Endothelial cell of umbilical vein (primary cell): Measurements from ENCODE around the gene TBC1D14. TPM values are rescaled to one million over a fixed set of nuclear protein-coding genes. Genes with fewer than 3 reads are reported as not detected.

Experiments used
- BruUV-seq: library from RNA; stranded (reverse); fragments of 400-500 nt; replicated peaks from 2 replicates; lab custom pipeline; 2021; lab: Mats Ljungman, UMichigan
- CTCF ChIA-PET: fragments of 300-600, 350-600 bp; sonication (Branson Sonifier 250); formaldehyde crosslinking; loops from one replicate; lab custom pipeline; 2021; ENCODE audit warnings: antibody characterized with exemption, inconsistent platforms; lab: Charles Lee
- POLR2A ChIA-PET: fragments of 300-600, 350-600 bp; sonication (Branson Sonifier 250); formaldehyde crosslinking; loops from one replicate; lab custom pipeline; 2021; ENCODE audit warnings: antibody characterized with exemption, inconsistent platforms; lab: Charles Lee
- DNase-seq: peaks from one replicate; pipeline ENCODE4 v3.0.0-alpha.2; 2011; ENCODE audit warnings: low read depth, low spot score
- FAIRE-seq: peaks from 2 replicates; lab custom pipeline; 2011; peaks lifted over from hg19 to GRCh38; lab: Jason Lieb, UNC
- H2AFZ ChIP-seq: 2 replicates; pipeline ENCODE4 v1.6.0; 2012; ENCODE audit warnings: low read depth, low read length, control low read depth, inconsistent platforms
- H3K27ac ChIP-seq: 2 replicates; pipeline ENCODE4 v1.5.1; 2011; ENCODE audit warnings: low read depth, mild to moderate bottlenecking, control low read depth, low read length, moderate library complexity; ENCODE audit not compliant: insufficient read depth
- H3K27me3 ChIP-seq, 2 experiments: 2 replicates each; pipeline versions ENCODE4 v1.6.0 to v1.6.1; 2011; ENCODE audit warnings: low read length in 2 of 2, mixed read lengths in 1 of 2; ENCODE audit not compliant: control insufficient read depth in 2 of 2, insufficient read depth in 2 of 2
- H3K36me3 ChIP-seq, 2 experiments: 2 replicates in 1 of 2; 3 replicates in 1 of 2; pipeline ENCODE4 v1.5.1; 2011; ENCODE audit warnings: low read length in 2 of 2, mild to moderate bottlenecking in 1 of 2, moderate library complexity in 1 of 2; ENCODE audit not compliant: control insufficient read depth in 2 of 2, insufficient read depth in 2 of 2; ENCODE audit errors: extremely low read depth in 1 of 2
- H3K4me1 ChIP-seq: 3 replicates; pipeline ENCODE4 v1.5.1; 2011; ENCODE audit warnings: mild to moderate bottlenecking, low read length; ENCODE audit not compliant: control insufficient read depth, insufficient read depth; ENCODE audit errors: extremely low read depth
- H3K4me2 ChIP-seq: 2 replicates; pipeline ENCODE4 v1.6.1; 2011; ENCODE audit warnings: low read length, control low read depth, mixed read lengths; ENCODE audit not compliant: insufficient read depth
- H3K4me3 ChIP-seq, 3 experiments: fragments of 200-600 bp in 1 of 3; sonication (generic), shearing (Covaris generic) in 1 of 3; replicated peaks in 1 of 3; 2 replicates each; pipeline ENCODE4 v1.5.1; 2011 to 2016; ENCODE audit warnings: control low read depth in 3 of 3, low read length in 3 of 3, mild to moderate bottlenecking in 2 of 3, inconsistent platforms in 1 of 3, low read depth in 1 of 3, moderate library complexity in 1 of 3; ENCODE audit not compliant: insufficient read depth in 1 of 3
- H3K79me2 ChIP-seq: 2 replicates; pipeline ENCODE4 v1.6.0; 2012; ENCODE audit warnings: low read length, inconsistent platforms; ENCODE audit not compliant: control insufficient read depth, insufficient read depth
- H3K9ac ChIP-seq: replicated peaks from 2 replicates; pipeline ENCODE3; 2011; ENCODE audit warnings: low read length, control low read depth; ENCODE audit not compliant: insufficient read depth; ENCODE audit errors: extremely low read depth
- H3K9me1 ChIP-seq: replicated peaks from 3 replicates; pipeline ENCODE4 v1.6.0; 2011; ENCODE audit warnings: mild to moderate bottlenecking, low read length; ENCODE audit not compliant: control insufficient read depth, insufficient read depth; ENCODE audit errors: extremely low read depth
- H3K9me3 ChIP-seq: replicated peaks from 2 replicates; pipeline ENCODE4 v1.5.1; 2012; ENCODE audit warnings: low read length, inconsistent platforms; ENCODE audit not compliant: control insufficient read depth, insufficient read depth
- H4K20me1 ChIP-seq: replicated peaks from 2 replicates; pipeline ENCODE3; 2011; ENCODE audit warnings: mild to moderate bottlenecking, low read length; ENCODE audit not compliant: control insufficient read depth, insufficient read depth; ENCODE audit errors: extremely low read depth
- EZH2 ChIP-seq: IDR thresholded peaks from 2 replicates; pipeline ENCODE4 v1.6.1; 2012; ENCODE audit warnings: borderline replicate concordance, low read depth, mild to moderate bottlenecking, moderate library complexity, low read length, inconsistent platforms; ENCODE audit not compliant: severe bottlenecking
- FOS ChIP-seq: IDR thresholded peaks from 2 replicates; pipeline ENCODE4 v1.6.1; 2011; ENCODE audit warnings: mild to moderate bottlenecking, low read length, moderate library complexity, borderline replicate concordance; ENCODE audit not compliant: insufficient read depth
- GATA2 ChIP-seq: IDR thresholded peaks from 2 replicates; pipeline ENCODE4 v1.7.0; 2011; ENCODE audit warnings: low read depth, mild to moderate bottlenecking, moderate library complexity, mixed read lengths, low read length; ENCODE audit not compliant: insufficient read length, insufficient read depth
- JUN ChIP-seq: IDR thresholded peaks from 2 replicates; pipeline ENCODE4 v1.6.1; 2011; ENCODE audit warnings: borderline replicate concordance, low read depth; ENCODE audit not compliant: insufficient read length, insufficient read depth
- MYC ChIP-seq: IDR thresholded peaks from one replicate; pipeline ENCODE4 v1.6.1; 2011; ENCODE audit warnings: mild to moderate bottlenecking, low read depth, low read length
- POLR2A ChIP-seq: IDR thresholded peaks from 2 replicates; pipeline ENCODE4 v1.6.1; 2012; ENCODE audit warnings: low read depth, mild to moderate bottlenecking, control low read depth, low read length
- POLR2AphosphoS5 ChIP-seq: IDR thresholded peaks from 2 replicates; pipeline ENCODE4 v1.6.1; 2012; ENCODE audit warnings: low read depth, mild to moderate bottlenecking, control low read depth, low read length, moderate library complexity; ENCODE audit not compliant: insufficient read depth
- dilution Hi-C: fragments of 300-500 bp; cut with MboI; formaldehyde crosslinking; loops from one replicate; pipeline ENCODE4 v1.15.0; 2019; ENCODE audit warnings: low sequenced_read_pairs; ENCODE audit not compliant: extremely low pct_ligation_motif_present
- intact Hi-C: fragments of 100-400 bp; cut with micrococcal nuclease; formaldehyde crosslinking; loops from one replicate; pipeline ENCODE4 v1.10.0; 2022
- polyA plus RNA-seq, 4 experiments: library from polyadenylated mRNA; depleted of rRNA in 3 of 4; stranded (reverse) in 3 of 4; unstranded in 1 of 4; fragments of >200 nt; gene quantifications; 2 replicates each; pipeline versions ENCODE4 v1.2.1 to v1.2.3, GENCODE V29; 2011 to 2012; ENCODE audit warnings: missing spikeins in 1 of 4
- total RNA-seq: library from RNA; stranded (reverse); gene quantifications from 2 replicates; pipeline ENCODE4 v1.2.3, GENCODE V29; 2021
- TF ChIP-seq, protein P1 (sequence below): IDR thresholded peaks from 2 replicates; pipeline ENCODE4 v1.6.1; 2011; ENCODE audit not compliant: insufficient read depth, insufficient read length
- TF ChIP-seq, protein P2 (sequence below), 2 donors: IDR thresholded peaks; 1 replicate in 1 of 2; 2 replicates in 1 of 2; pipeline ENCODE4 v1.5.1; 2011; ENCODE audit warnings: low read length in 2 of 2, mild to moderate bottlenecking in 2 of 2, moderate library complexity in 2 of 2, control low read depth in 1 of 2, inconsistent platforms in 1 of 2, low read depth in 1 of 2; ENCODE audit not compliant: insufficient read depth in 1 of 2; ENCODE audit errors: extremely low read depth in 1 of 2

Gene TBC1D14
- total and polyA plus RNA-seq, 2 donors (not counting 3 experiments of a cell fraction or from before 2014, with no cell fraction given): 23.7 to 24.8 TPM

DNA sequence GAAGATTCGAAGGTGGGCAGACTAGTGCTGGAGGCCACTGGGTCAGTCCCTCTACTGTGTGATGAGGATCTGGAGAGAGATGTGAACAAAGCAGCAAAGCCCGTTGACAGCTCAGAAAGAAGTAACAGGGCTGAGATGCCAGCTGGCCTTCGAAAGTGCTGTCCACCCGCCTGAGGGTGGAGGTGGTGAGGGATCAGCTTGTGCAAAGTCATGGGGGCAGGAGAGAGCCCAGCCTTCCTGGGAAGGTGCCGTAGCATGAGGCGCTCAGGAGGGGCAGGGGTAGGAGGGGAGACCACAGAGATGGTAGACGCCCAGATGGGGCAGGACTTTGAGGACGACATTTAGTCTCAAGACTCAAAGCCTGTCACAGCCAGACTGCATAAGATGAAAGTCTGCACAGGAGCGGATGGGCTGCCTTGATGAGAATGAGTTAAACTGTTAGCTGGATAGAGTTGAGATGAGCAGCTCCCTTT lies 19.7 kb downstream of the TBC1D14 start:
- H3K36me3 ChIP-seq: peaks cover 0 to 2% of the 10 kb centered on the region in 2 experiments
- no peak overlapping the region for H2AFZ ChIP-seq
- no peaks in the 10 kb centered on the region for H3K79me2 ChIP-seq
- H3K9me1 ChIP-seq: no peaks in the 10 kb centered on the region
- ChIA-PET POLR2A (no interaction called here), CTCF (interaction anchor here (0.8 to 1.9 kb wide), 3 partner anchors 11 to 15 kb away, joined by 3 to 4 read pairs (median 4); no protein-coding TSS in a partner anchor)
- no peaks in the 10 kb centered on the region for H3K4me1 ChIP-seq
- no peak for FAIRE-seq
- no peak for DNase-seq
- BruUV-seq: no TSS peak
- H3K27ac ChIP-seq: no peak overlapping the region
- no peak overlapping the region for H3K9ac ChIP-seq
- H3K4me2 ChIP-seq: no peak overlapping the region
- H3K9me3 ChIP-seq: no peaks in the 10 kb centered on the region
- intact Hi-C loops (no loop called here), dilution Hi-C loops (no loop called here)
- H3K4me3 ChIP-seq: no peak overlapping the region
- no peaks in the 10 kb centered on the region for H4K20me1 ChIP-seq
- no peaks in the 10 kb centered on the region for H3K27me3 ChIP-seq
- TF ChIP-seq MYC (no peak), EZH2 (no peak)

DNA sequence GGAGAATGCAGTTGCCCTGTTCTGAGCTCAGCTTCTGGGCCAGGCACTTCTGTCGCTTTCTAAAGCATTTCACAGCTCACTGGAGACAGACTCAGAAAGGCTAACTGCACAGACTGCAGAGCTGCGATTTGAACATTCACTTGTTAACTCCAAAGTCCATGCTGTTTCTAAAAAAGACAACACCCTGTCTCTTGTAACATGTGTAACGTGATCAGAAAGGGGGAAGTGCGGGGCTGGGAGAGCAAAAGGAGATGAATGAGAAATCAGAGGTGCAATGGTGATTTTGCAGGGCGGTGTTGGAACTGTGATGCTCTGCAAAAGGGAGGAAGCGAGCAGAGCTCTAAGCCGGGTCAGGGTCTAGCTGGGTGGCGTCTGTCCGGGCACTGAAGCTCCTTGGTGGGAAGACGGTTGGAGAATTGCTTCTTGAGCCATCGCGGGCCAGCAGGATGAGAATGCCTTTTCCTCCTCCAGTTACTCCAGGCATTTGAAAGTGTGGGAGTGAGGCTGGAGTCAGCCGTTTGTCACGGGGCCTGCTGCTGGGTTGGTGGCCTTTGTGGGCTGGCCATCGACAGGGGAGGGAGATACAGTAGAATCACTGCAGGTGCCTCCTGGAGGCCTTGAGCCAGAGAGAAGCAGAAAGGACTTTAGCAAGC lies 20.3 kb downstream of the TBC1D14 start:
- TF ChIP-seq, protein P1, sequence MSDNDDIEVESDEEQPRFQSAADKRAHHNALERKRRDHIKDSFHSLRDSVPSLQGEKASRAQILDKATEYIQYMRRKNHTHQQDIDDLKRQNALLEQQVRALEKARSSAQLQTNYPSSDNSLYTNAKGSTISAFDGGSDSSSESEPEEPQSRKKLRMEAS: no peak
- TF ChIP-seq MYC: no peak
- no peak for TF ChIP-seq POLR2A
- no peak for TF ChIP-seq GATA2
- no peak for TF ChIP-seq POLR2AphosphoS5
- TF ChIP-seq JUN: no peak
- no peak for TF ChIP-seq EZH2
- TF ChIP-seq, protein P2, sequence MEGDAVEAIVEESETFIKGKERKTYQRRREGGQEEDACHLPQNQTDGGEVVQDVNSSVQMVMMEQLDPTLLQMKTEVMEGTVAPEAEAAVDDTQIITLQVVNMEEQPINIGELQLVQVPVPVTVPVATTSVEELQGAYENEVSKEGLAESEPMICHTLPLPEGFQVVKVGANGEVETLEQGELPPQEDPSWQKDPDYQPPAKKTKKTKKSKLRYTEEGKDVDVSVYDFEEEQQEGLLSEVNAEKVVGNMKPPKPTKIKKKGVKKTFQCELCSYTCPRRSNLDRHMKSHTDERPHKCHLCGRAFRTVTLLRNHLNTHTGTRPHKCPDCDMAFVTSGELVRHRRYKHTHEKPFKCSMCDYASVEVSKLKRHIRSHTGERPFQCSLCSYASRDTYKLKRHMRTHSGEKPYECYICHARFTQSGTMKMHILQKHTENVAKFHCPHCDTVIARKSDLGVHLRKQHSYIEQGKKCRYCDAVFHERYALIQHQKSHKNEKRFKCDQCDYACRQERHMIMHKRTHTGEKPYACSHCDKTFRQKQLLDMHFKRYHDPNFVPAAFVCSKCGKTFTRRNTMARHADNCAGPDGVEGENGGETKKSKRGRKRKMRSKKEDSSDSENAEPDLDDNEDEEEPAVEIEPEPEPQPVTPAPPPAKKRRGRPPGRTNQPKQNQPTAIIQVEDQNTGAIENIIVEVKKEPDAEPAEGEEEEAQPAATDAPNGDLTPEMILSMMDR (IDR thresholded peaks at IDR 0.05; ENCODE audit: extremely low read depth in 1 of 2, insufficient read depth in 1 of 2, low read depth in 1 of 2, low read length in 2 of 2): no peak
- no peak for TF ChIP-seq FOS
- dilution Hi-C loops: no loop called here

More for the DNA sequence above, 20.3 kb downstream of the TBC1D14 start:
- H4K20me1 ChIP-seq: no peaks in the 10 kb centered on the region
- no TSS peak for BruUV-seq
- no peak overlapping the region for H2AFZ ChIP-seq
- intact Hi-C loops: no loop called here
- H3K79me2 ChIP-seq: no peaks in the 10 kb centered on the region
- no peaks in the 10 kb centered on the region for H3K9me1 ChIP-seq
- H3K27ac ChIP-seq: no peak overlapping the region
- FAIRE-seq (no peak), DNase-seq (no peak)
- no peak overlapping the region for H3K4me2 ChIP-seq
- no peaks in the 10 kb centered on the region for H3K4me1 ChIP-seq
- ChIA-PET CTCF (interaction anchor here (1.6 to 2.5 kb wide), 3 partner anchors 12 to 44 kb away, joined by 3 to 5 read pairs (median 4); no protein-coding TSS in a partner anchor), POLR2A (no interaction called here)
- no peaks in the 10 kb centered on the region for H3K36me3 ChIP-seq
- no peak overlapping the region for H3K4me3 ChIP-seq
- H3K9ac ChIP-seq: no peak overlapping the region
- no peaks in the 10 kb centered on the region for H3K27me3 ChIP-seq
- no peaks in the 10 kb centered on the region for H3K9me3 ChIP-seq
